ENCODE data around the gene AKR1C4. TPM values are rescaled to one million over a fixed set of nuclear protein-coding genes. Genes with fewer than 3 reads are reported as not detected.

Gene AKR1C4
- polyA plus RNA-seq, 2 of the 4 experiments (the other 2 are of a cell fraction), result 0.37 to 1.2 TPM

GRCh38 chr10:5147981-5148677 lies 48.5 kb upstream of the AKR1C4 start (continued):
- TF ChIP-seq TFCP2L1 (CRISPR knock-in tag; IDR thresholded peaks at IDR 0.05) (no peak), BCL3 (IDR thresholded peaks at IDR 0.05) (peak; percentile 93; the same call in 2 of the 3 replicates), EHF (CRISPR knock-in tag; IDR thresholded peaks at IDR 0.05) (peak; percentile 76), RAD21 (conservative IDR thresholded peaks at IDR 0.05 in 1 of 2, IDR thresholded peaks at IDR 0.05 in 1 of 2) (peak; percentile 24 to 56)

GRCh38 chr10:5148678-5149032 lies 48.0 kb upstream of the AKR1C4 start:
- DNase-seq (ENCODE audit: low read depth in 1 of 2, low spot score in 1 of 2), result peak; percentile 6 to 69
- H3K27ac ChIP-seq, result peak overlapping the region; percentile 95 to 99
- FAIRE-seq, result peak; percentile 84
- peaks cover 41% of the 10 kb centered on the region; the same call in 2 of the 3 replicates for H3K9me3 ChIP-seq
- ChIA-PET POLR2A (no interaction called here), CTCF (interaction anchor here (1.4 kb wide), 1 partner anchor 40 kb away, joined by 3 read pairs; no protein-coding TSS in a partner anchor)
- peak overlapping the region; percentile 72 for H3K4me2 ChIP-seq
- ATAC-seq, result peak; percentile 26 to 52; a peak in 3 of 6 replicates
- no peak for TF ChIP-seq REST (IDR thresholded peaks at IDR 0.05)
- TF ChIP-seq RAD21 (conservative IDR thresholded peaks at IDR 0.05 in 1 of 2, IDR thresholded peaks at IDR 0.05 in 1 of 2), result 0 out of 5 replicates have a peak, but pooled peaks of 1 of the 2 experiments have one; percentile 1
- no peak overlapping the region for H3K4me3 ChIP-seq
- peaks cover 38% of the 10 kb centered on the region for H3K4me1 ChIP-seq
- WGBS (ENCODE audit: missing lambda C conversion rate), result 6% methylated on average over 1 of the region's 1 CpG

- CTCF ChIA-PET, result no interaction called here
- DNase-seq (ENCODE audit: low read depth in 1 of 2, low spot score in 1 of 2) (no peak), ATAC-seq (no peak)
Observed at GRCh38 chr10:5151076-5151475, 45.6 kb upstream of the AKR1C4 start.

GRCh38 chr10:5155951-5156350 lies 40.7 kb upstream of the AKR1C4 start:
- 63% methylated on average over 1 of the region's 1 CpG for WGBS (ENCODE audit: missing lambda C conversion rate)
- no peak for FAIRE-seq
- H3K9me3 ChIP-seq, result peaks cover 32% of the 10 kb centered on the region; the same call in 2 of the 3 replicates
- no peak for TF ChIP-seq EP300 (IDR thresholded peaks at IDR 0.05)
- no peak for TF ChIP-seq CBX2 (IDR thresholded peaks at IDR 0.05; ENCODE audit: borderline replicate concordance, low read depth)
- no peak for TF ChIP-seq CHD4 (IDR thresholded peaks at IDR 0.05; ENCODE audit: borderline replicate concordance)
- no peak for TF ChIP-seq ZSCAN20 (CRISPR knock-in tag; IDR thresholded peaks at IDR 0.05)
- TF ChIP-seq HOXB5 (CRISPR knock-in tag; IDR thresholded peaks at IDR 0.05), result no peak
- no peak for TF ChIP-seq REST (IDR thresholded peaks at IDR 0.05)
- no peak for TF ChIP-seq MAX (IDR thresholded peaks at IDR 0.05)
- no peak for TF ChIP-seq NFE2L2 (conservative IDR thresholded peaks at IDR 0.05; ENCODE audit: low read length)
- TF ChIP-seq POLR2A (IDR thresholded peaks at IDR 0.05; ENCODE audit: low read length), result no peak
- TF ChIP-seq JUN (IDR thresholded peaks at IDR 0.05), result no peak
- no peak overlapping the region for H3K4me3 ChIP-seq
- no peak for ATAC-seq
- ChIA-PET POLR2A (no interaction called here), CTCF (no interaction called here)
- DNase-seq (ENCODE audit: low read depth in 1 of 2, low spot score in 1 of 2), result no peak
- no peak overlapping the region for H3K4me2 ChIP-seq
- no peaks in the 10 kb centered on the region for H3K4me1 ChIP-seq
- H3K27ac ChIP-seq, result peak overlapping the region in 1 of 2 experiments; percentile 25; a peak in 2 of 6 replicates

More at GRCh38 chr10:5151076-5151475, 45.6 kb upstream of the AKR1C4 start:
- H3K4me2 ChIP-seq, result no peak overlapping the region
- no peak for TF ChIP-seq ZFP36 (IDR thresholded peaks at IDR 0.05; ENCODE audit: borderline replicate concordance, partially characterized antibody)
- no peak for TF ChIP-seq CHD4 (IDR thresholded peaks at IDR 0.05; ENCODE audit: borderline replicate concordance)
- no peak for TF ChIP-seq USF2 (IDR thresholded peaks at IDR 0.05)
- TF ChIP-seq NFE2L2 (conservative IDR thresholded peaks at IDR 0.05; ENCODE audit: low read length), result no peak
- no peak for TF ChIP-seq ESRRA (IDR thresholded peaks at IDR 0.05; ENCODE audit: borderline replicate concordance, low read length)
- no peak for TF ChIP-seq POLR2A (IDR thresholded peaks at IDR 0.05; ENCODE audit: low read length)
- TF ChIP-seq SREBF2 (IDR thresholded peaks at IDR 0.05), result no peak
- TF ChIP-seq RNF2 (IDR thresholded peaks at IDR 0.05; ENCODE audit: borderline replicate concordance, low read depth), result no peak
- no peak for TF ChIP-seq BHLHE40 (IDR thresholded peaks at IDR 0.05; ENCODE audit: low read depth, low read length)
- peak overlapping the region; percentile 24 to 70; a peak in 5 of 6 replicates for H3K27ac ChIP-seq
- peaks cover 42% of the 10 kb centered on the region; the same call in 2 of the 3 replicates for H3K9me3 ChIP-seq
- peaks cover 38% of the 10 kb centered on the region for H3K4me1 ChIP-seq
- no peak for FAIRE-seq
- WGBS (ENCODE audit: missing lambda C conversion rate), result 95% methylated on average over 3 of the region's 3 CpGs
- no peak overlapping the region for H3K4me3 ChIP-seq
- POLR2A ChIA-PET, result no interaction called here
